ENCODE results near the gene SLC24A2. TPM values are rescaled to one million over a fixed set of nuclear protein-coding genes. Genes with fewer than 3 reads are reported as not detected.

SLC24A2 gene
- total RNA-seq, 1 experiment from 2014 or later = not detected

DNA sequence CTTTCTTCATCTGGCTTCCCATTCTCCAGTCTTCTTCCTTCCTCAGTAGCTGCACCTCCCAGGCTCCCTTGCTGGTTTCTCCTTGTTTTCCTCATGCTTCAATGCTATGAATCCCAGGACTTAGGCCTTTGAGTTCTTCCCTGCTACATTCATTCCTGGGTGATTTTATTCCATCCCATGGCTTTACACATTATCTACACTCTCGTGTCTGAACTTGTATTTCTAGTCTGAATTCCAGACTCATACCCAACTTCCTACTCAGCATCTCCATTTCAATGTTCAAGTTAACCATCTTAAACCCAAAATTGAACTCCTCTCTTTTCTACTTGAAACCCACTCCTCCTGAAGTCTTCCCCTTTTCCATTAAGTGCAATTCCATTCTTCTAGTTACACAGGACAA lies 20.0 kb downstream of the SLC24A2 start:
- Mint-ChIP-seq H3K27ac (ENCODE audit: unreplicated experiment) (no peak overlapping the region), H3K4me3 (ENCODE audit: unreplicated experiment) (no peak overlapping the region), H3K27me3 (ENCODE audit: insufficient read depth, unreplicated experiment) (no peaks in the 10 kb centered on the region), H3K36me3 (ENCODE audit: insufficient read depth, unreplicated experiment) (no peaks in the 10 kb centered on the region), H3K4me1 (ENCODE audit: low read depth, unreplicated experiment) (no peaks in the 10 kb centered on the region), H3K9me3 (ENCODE audit: unreplicated experiment) (peaks cover 9% of the 10 kb centered on the region)
- ChIA-PET POLR2A (no interaction called here), CTCF (no interaction called here)
- intact Hi-C loops (cut with micrococcal nuclease; ENCODE audit: unreplicated experiment) = no loop called here
- Histone ChIP-seq H3K27me3 (replicated peaks; ENCODE audit: control insufficient read depth, insufficient read depth, low read length) (no peaks in the 10 kb centered on the region), H3K4me3 (ENCODE audit: low read depth, low read length) (no peak overlapping the region), H3K36me3 (ENCODE audit: control insufficient read depth, insufficient read depth, low read length) (no peaks in the 10 kb centered on the region), H3K9me3 (no peaks in the 10 kb centered on the region), H3K4me1 (no peaks in the 10 kb centered on the region)
- BruUV-seq (replicated peaks) = no TSS peak
- TF ChIP-seq, protein P1, sequence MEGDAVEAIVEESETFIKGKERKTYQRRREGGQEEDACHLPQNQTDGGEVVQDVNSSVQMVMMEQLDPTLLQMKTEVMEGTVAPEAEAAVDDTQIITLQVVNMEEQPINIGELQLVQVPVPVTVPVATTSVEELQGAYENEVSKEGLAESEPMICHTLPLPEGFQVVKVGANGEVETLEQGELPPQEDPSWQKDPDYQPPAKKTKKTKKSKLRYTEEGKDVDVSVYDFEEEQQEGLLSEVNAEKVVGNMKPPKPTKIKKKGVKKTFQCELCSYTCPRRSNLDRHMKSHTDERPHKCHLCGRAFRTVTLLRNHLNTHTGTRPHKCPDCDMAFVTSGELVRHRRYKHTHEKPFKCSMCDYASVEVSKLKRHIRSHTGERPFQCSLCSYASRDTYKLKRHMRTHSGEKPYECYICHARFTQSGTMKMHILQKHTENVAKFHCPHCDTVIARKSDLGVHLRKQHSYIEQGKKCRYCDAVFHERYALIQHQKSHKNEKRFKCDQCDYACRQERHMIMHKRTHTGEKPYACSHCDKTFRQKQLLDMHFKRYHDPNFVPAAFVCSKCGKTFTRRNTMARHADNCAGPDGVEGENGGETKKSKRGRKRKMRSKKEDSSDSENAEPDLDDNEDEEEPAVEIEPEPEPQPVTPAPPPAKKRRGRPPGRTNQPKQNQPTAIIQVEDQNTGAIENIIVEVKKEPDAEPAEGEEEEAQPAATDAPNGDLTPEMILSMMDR (IDR thresholded peaks at IDR 0.05; ENCODE audit: insufficient read depth in 1 of 2, low read depth in 1 of 2, low read length in 1 of 2, severe bottlenecking in 1 of 2, unreplicated experiment in 1 of 2) = no peak
- no peak for DNase-seq

- intact Hi-C loops (cut with micrococcal nuclease; ENCODE audit: unreplicated experiment) = no loop called here
- Mint-ChIP-seq H3K4me3 (ENCODE audit: unreplicated experiment) (no peak overlapping the region), H3K27me3 (ENCODE audit: insufficient read depth, unreplicated experiment) (peaks cover 2% of the 10 kb centered on the region), H3K36me3 (ENCODE audit: insufficient read depth, unreplicated experiment) (no peaks in the 10 kb centered on the region), H3K9me3 (ENCODE audit: unreplicated experiment) (peaks cover 4% of the 10 kb centered on the region), H3K27ac (ENCODE audit: unreplicated experiment) (no peak overlapping the region), H3K4me1 (ENCODE audit: low read depth, unreplicated experiment) (no peaks in the 10 kb centered on the region)
- no peaks in the 10 kb centered on the region for H3K36me3 ChIP-seq (ENCODE audit: control insufficient read depth, insufficient read depth, low read length)
- no peak for DNase-seq
- H3K4me3 ChIP-seq (ENCODE audit: low read depth, low read length) = no peak overlapping the region
- H3K4me1 ChIP-seq = no peaks in the 10 kb centered on the region
- ChIA-PET POLR2A (no interaction called here), CTCF (no interaction called here)
- no TSS peak for BruUV-seq (replicated peaks)
- TF ChIP-seq, protein P1 (IDR thresholded peaks at IDR 0.05; ENCODE audit: insufficient read depth in 1 of 2, low read depth in 1 of 2, low read length in 1 of 2, severe bottlenecking in 1 of 2, unreplicated experiment in 1 of 2) = no peak
- H3K9me3 ChIP-seq = no peaks in the 10 kb centered on the region
- no peaks in the 10 kb centered on the region for H3K27me3 ChIP-seq (replicated peaks; ENCODE audit: control insufficient read depth, insufficient read depth, low read length)
These were observed 29.8 kb downstream of the SLC24A2 start for GRCh38 chr9:19759066-19759465.

DNA sequence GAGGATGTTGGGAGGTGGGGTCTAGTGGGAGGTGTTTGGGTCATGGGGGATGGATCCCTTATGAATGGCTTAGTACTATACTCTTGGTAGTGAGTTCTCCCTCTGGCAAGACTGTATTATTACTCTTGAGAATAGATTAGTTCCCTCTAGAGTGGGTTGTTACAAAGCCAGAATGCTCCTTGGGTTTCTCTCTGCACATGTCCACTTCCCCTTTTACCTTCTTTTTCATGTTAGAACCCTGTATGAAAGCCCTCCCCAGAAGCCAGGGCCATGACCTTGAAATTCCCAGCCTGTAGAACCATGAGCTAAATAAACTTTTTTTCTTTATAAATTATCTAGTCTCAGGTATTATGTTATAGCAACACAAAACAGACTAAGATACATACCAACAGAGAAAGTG lies 31.1 kb downstream of the SLC24A2 start:
- Mint-ChIP-seq H3K4me1 (ENCODE audit: low read depth, unreplicated experiment) (no peaks in the 10 kb centered on the region), H3K4me3 (ENCODE audit: unreplicated experiment) (no peak overlapping the region), H3K9me3 (ENCODE audit: unreplicated experiment) (no peaks in the 10 kb centered on the region), H3K36me3 (ENCODE audit: insufficient read depth, unreplicated experiment) (no peaks in the 10 kb centered on the region), H3K27ac (ENCODE audit: unreplicated experiment) (no peak overlapping the region), H3K27me3 (ENCODE audit: insufficient read depth, unreplicated experiment) (peaks cover 3% of the 10 kb centered on the region)
- H3K36me3 ChIP-seq (ENCODE audit: control insufficient read depth, insufficient read depth, low read length) = no peaks in the 10 kb centered on the region
- intact Hi-C loops (cut with micrococcal nuclease; ENCODE audit: unreplicated experiment) = no loop called here
- POLR2A ChIA-PET = no interaction called here
- no peaks in the 10 kb centered on the region for H3K27me3 ChIP-seq (replicated peaks; ENCODE audit: control insufficient read depth, insufficient read depth, low read length)
- H3K9me3 ChIP-seq = no peaks in the 10 kb centered on the region
- CTCF ChIA-PET = no interaction called here
- TF ChIP-seq, protein P1 (IDR thresholded peaks at IDR 0.05; ENCODE audit: insufficient read depth in 1 of 2, low read depth in 1 of 2, low read length in 1 of 2, severe bottlenecking in 1 of 2, unreplicated experiment in 1 of 2) = no peak
- no peaks in the 10 kb centered on the region for H3K4me1 ChIP-seq
- no peak overlapping the region for H3K4me3 ChIP-seq (ENCODE audit: low read depth, low read length)
- no TSS peak for BruUV-seq (replicated peaks)
- DNase-seq = no peak
